Endothelial cell of umbilical vein (primary cell): ENCODE data around the gene COL1A1.

ENCODE experiments used
- CTCF ChIP-seq, 2 donors: IDR thresholded peaks; 1 replicate in 1 of 2; 2 replicates in 1 of 2; pipeline ENCODE4 v1.5.1; 2011; ENCODE audit warnings: low read length in 2 of 2, mild to moderate bottlenecking in 2 of 2, moderate library complexity in 2 of 2, control low read depth in 1 of 2, inconsistent platforms in 1 of 2, low read depth in 1 of 2; ENCODE audit not compliant: insufficient read depth in 1 of 2; ENCODE audit errors: extremely low read depth in 1 of 2
- FOS ChIP-seq: IDR thresholded peaks from 2 replicates; pipeline ENCODE4 v1.6.1; 2011; ENCODE audit warnings: mild to moderate bottlenecking, low read length, moderate library complexity, borderline replicate concordance; ENCODE audit not compliant: insufficient read depth
- POLR2AphosphoS5 ChIP-seq: IDR thresholded peaks from 2 replicates; pipeline ENCODE4 v1.6.1; 2012; ENCODE audit warnings: low read depth, mild to moderate bottlenecking, control low read depth, low read length, moderate library complexity; ENCODE audit not compliant: insufficient read depth
- TF ChIP-seq, protein P1 (sequence below): IDR thresholded peaks from 2 replicates; pipeline ENCODE4 v1.6.1; 2011; ENCODE audit not compliant: insufficient read depth, insufficient read length

DNA sequence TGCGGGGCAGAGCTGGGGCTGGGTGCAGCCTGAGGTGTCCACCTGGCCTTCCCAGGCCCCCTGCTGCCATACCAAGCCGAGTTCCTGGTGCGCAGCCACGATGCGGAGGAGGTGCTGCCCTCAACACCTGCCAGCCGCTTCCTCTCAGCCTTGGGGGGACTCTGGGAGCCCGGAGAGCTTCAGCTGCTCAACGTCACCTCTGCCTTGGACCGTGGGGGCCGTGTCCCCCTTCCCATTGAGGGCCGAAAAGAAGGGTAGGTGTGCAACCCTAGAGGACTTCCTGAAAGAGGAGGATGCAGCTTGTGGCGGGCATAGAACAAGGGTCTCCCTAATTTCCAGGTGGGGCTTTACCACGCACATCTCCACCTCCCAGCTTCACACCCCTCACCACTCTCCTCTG is 33.1 kb downstream of the COL1A1 start:
- TF ChIP-seq POLR2AphosphoS5: no peak
- no peak for TF ChIP-seq CTCF (IDR thresholded peaks at IDR 0.05; ENCODE audit: extremely low read depth in 1 of 2, insufficient read depth in 1 of 2, low read depth in 1 of 2, low read length in 2 of 2)
- no peak for TF ChIP-seq FOS
- TF ChIP-seq, protein P1, sequence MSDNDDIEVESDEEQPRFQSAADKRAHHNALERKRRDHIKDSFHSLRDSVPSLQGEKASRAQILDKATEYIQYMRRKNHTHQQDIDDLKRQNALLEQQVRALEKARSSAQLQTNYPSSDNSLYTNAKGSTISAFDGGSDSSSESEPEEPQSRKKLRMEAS: no peak
